ENCODE measurements around the gene TMEM60.

Gene TMEM60

GRCh38 chr7:77770316-77770715, 27.9 kb downstream of the TMEM60 start:
- no peak for DNase-seq (ENCODE audit: low read depth)

GRCh38 chr7:77766801-77767605, 31.2 kb downstream of the TMEM60 start:
- no peak for DNase-seq (ENCODE audit: low read depth)

GRCh38 chr7:77765906-77766800, 32.1 kb downstream of the TMEM60 start:
- no peak for DNase-seq (ENCODE audit: low read depth)

- no peak for DNase-seq (ENCODE audit: low read depth)
Observed at GRCh38 chr7:77765481-77765880, 32.8 kb downstream of the TMEM60 start.

GRCh38 chr7:77760809-77761453, 37.3 kb downstream of the TMEM60 start:
- no peak for DNase-seq (ENCODE audit: low read depth)

GRCh38 chr7:77759294-77759889, 38.8 kb downstream of the TMEM60 start:
- peak; percentile 17 for DNase-seq (ENCODE audit: low read depth)

GRCh38 chr7:77757589-77757988, 40.6 kb downstream of the TMEM60 start:
- DNase-seq (ENCODE audit: low read depth) = no peak

GRCh38 chr7:77753173-77753572, 45.1 kb downstream of the TMEM60 start:
- DNase-seq (ENCODE audit: low read depth) = no peak

GRCh38 chr7:77752016-77752415, 46.2 kb downstream of the TMEM60 start:
- no peak for DNase-seq (ENCODE audit: low read depth)

- no peak for DNase-seq (ENCODE audit: low read depth)
Observed at GRCh38 chr7:77747718-77748117, 50.5 kb downstream of the TMEM60 start.

- DNase-seq (ENCODE audit: low read depth) = no peak
Observed at GRCh38 chr7:77747178-77747577, 51.1 kb downstream of the TMEM60 start.

- DNase-seq (ENCODE audit: low read depth) = no peak
Observed at GRCh38 chr7:77746824-77747165, 51.4 kb downstream of the TMEM60 start.

GRCh38 chr7:77746164-77746823, 51.9 kb downstream of the TMEM60 start:
- no peak for DNase-seq (ENCODE audit: low read depth)

- no peak for DNase-seq (ENCODE audit: low read depth)
Observed at GRCh38 chr7:77745746-77746145, 52.5 kb downstream of the TMEM60 start.

All from stimulated activated CD8-positive, alpha-beta memory T cell treated with anti-CD3 and anti-CD28 coated beads, Interleukin-15, amount 100 ng/mL, for 24 hours (primary cell).